GM18507 (cell line): ENCODE results near the gene UBA3.
A peak's percentile ranks its signal among the peaks of the same experiment; 100 is the strongest.

Source experiments
- DNase-seq: peaks from one replicate; pipeline ENCODE4 v3.0.0; 2011; ENCODE audit warnings: low read depth; ENCODE audit not compliant: insufficient read length; ENCODE audit errors: extremely low spot score
- FAIRE-seq: peaks from 2 replicates; lab custom pipeline; 2011; peaks lifted over from hg19 to GRCh38; lab: Jason Lieb, UNC

The UBA3 gene

DNA sequence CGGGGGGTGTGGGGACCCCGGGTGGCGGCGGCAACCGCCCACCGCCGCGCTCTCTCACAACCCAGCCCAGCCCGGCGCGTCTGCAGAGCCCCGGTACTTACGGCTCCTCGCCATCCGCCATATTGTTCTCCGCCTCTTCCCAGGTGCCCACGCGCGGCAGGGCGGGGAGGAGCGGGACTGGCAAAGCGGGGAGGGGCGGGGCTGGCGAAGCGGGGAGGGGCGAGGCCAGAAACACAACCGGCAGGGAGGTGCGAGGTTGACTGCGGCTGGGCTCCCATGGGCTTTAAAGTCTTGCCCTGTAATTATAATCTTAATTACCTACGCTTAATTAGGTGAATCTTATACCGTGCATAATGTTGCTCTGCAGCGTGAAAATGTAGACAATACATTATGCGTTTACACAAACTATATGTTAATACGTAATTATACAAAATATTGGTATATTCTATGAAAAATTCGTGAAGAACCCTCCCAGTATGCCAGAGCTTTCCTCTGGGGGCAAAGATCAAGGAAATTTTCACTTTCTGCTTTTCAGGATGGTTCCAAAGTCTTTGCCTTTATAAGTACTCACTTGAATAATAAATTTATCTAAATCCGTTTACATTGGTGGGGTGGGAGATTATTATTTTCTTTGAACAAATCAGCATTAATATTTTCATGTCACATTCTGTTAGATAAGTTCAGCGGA, at the start of gene UBA3:
UBA3 (minus strand) TSS at position 133 of the 688 bp plus-strand sequence; CDS start at position 121, 12 bp downstream.
- FAIRE-seq, result peak; percentile 89
- peak; percentile 50 for DNase-seq

DNA sequence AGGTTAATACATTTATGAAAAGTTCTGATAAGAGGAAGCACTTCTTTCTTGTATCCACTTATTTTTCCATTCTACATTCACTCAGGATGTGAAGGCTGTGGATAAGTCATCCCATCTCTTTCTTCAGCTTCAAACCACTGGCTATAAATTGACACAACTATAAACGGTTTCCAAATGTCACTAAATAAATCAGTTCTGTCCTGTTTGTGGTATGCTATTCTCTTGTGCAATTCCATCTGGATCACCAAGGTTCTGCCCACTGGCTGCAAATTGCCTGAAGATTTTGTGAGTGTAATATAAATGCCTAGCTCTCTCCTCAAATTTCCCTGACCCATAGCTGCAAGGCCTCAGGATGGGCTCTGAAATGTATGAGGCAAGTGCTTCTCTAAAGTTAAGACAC, 49.4 kb upstream of the UBA3 start:
- DNase-seq, result no peak
- no peak for FAIRE-seq

DNA sequence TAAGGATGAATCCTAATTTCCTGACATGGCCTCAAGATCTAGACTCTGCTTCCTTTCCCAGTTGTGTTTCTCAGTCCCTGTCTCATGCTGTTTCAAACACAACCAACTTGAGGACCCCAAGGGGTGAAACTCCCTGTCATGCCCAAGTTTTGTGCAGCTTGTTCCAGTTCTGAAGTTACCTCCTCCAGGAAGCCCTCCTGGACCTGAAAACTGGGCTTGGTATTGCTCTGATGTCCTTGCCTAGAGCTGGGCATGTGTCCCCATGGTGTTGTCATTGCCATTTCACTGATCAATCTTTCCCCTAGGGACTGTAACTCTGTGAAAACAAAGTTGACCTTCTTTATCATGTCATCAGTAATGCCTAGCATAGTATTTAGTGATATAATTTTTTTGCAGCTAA, 48.3 kb upstream of the UBA3 start:
- FAIRE-seq (no peak), DNase-seq (no peak)

DNA sequence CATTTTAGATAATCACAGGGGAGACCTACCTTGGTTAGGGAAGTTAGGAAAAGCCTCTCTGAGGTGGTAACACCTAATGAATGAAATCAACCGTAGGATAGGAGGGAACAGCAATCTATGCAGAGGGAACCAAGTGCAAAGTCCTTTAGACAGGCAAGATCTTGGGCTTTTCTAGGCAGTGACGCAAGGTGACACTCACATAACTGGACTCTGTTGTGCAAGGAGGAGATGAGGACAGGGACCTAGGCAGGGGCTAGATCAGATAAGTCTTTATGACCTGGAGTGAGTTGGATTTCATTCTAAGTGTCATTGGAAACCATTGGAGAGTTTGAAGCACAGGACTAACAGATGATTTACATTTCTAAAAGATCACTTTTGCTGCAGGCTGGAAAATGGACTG, 46.8 kb upstream of the UBA3 start:
- DNase-seq (no peak), FAIRE-seq (no peak)

DNA sequence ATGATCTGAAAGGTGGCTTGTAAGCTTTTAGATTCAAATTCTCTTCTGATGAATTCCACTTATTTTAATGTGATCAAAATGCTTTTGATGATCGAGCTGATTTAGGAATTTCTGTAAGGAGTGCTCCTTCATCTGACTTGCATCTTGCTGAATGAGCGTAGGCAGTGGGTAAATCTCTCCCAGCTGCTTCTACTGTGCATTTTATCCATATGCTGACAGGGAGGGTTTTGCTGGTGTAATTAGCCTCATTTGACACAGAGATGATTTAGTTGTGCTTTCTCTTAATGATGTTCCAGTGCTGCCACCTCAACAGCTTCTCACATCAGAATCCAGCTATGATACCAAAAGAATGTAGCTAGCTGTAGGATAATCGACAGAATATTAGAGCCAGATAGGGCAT, 46.1 kb upstream of the UBA3 start:
- DNase-seq (no peak), FAIRE-seq (no peak)

DNA sequence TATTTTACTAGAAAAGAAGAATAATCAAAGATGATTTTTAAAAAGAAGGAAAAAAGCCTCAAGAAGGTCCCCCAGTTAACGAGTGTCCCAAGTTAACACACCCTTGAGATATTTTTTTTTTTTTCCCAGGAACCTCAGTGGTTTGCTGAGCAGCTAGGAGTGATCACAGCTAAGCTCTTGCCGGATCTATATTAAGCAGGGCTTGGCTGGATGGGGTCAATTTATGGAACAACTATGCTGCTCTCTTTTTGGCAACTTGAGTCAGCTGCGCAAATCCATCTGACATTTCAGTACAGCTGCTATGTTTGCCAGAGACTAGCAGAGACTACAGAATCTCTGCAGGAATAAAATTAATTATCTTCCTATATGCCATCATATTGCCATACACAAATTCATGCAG, 42.2 kb upstream of the UBA3 start, which contains the start of gene LMOD3:
LMOD3 (minus strand) TSS at position 193 of the 400 bp plus-strand sequence. CDS start 209 bp downstream, outside the sequence.
- FAIRE-seq (no peak), DNase-seq (no peak)

DNA sequence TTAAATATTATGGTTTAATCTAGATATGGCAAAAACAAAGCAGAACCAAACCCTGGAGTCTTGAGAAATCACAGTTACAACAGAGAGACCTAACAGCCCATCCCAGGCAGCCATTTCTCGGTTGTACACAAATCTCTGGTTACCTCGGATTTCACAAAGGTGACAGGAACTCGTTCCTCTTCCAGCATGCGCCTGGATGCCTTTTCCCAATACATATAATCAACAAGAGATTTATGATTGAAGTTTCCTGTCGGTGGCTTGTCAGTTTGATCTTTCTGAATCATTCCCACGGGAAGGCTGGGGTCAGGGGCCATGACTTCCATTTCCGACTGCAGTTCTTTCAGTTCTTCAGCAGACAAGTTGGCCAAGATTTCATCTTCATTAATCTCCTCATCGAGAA, 41.8 kb upstream of the UBA3 start:
- DNase-seq (no peak), FAIRE-seq (no peak)

DNA sequence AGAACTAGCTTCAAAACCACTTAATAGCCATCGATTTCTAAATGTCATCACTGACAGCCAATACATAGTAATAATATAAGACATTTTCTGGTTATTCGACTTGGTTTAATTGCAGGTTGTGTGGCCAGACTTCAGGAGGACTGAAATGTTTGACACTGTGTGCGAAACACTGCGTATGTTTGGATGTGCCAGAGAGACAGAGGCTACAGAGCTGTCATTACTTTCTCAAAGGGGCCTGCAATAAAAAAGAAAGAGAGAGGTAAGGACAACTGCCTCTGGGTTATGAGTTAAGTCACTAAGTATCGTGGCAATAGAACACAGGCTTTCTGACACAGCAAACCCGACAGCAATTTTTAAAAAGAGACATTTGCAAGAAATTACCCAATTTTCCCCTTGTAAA, 41.3 kb upstream of the UBA3 start:
- FAIRE-seq (no peak), DNase-seq (no peak)

DNA sequence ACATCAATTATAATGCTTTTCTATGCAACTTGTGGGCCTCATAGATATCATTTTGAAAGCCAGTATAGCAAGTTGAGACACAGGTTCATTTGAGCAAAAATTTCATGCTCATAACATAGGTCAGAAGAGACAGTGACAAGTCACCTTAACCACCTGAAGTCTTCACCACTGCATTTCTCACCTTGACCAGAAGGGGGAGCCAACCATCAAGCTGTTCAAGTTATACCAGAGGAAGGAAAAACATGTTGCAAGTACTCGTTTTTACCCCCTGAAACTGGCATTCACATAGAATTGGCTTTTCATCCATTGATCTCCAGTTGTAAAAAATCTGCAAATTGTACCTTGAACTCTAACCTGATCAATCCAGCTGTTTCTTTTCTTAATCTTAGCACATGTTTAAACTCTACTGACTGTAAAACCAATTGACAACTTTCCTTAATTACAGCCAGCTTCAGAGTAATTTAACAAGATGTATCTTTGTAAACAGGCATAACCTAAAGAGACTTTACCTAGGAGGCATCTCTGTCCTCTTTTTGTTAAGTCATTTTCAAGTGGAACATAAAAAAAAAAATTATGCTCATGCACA, 40.8 kb upstream of the UBA3 start:
- FAIRE-seq, result peak; percentile 96
- peak; percentile 7 for DNase-seq

DNA sequence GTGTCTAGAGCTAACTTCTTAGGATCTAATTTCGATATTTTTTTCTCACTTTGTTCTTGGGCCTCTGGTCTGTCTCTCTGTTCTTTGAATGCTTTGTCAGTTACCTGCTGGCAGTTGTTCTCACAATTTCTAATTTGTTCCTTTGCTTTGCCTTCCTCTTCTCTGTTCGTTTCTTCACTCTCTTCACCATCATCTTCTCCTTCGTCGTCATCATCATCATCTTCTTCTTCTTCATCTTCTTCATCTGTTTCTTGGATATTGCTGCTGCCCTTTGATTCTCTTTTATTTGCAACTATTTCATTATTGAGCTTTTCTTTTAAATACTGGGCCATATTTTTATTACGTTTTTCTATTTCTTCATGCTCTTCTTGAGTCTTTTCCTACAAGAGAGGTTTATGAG, 39.5 kb upstream of the UBA3 start:
- no peak for FAIRE-seq

DNA sequence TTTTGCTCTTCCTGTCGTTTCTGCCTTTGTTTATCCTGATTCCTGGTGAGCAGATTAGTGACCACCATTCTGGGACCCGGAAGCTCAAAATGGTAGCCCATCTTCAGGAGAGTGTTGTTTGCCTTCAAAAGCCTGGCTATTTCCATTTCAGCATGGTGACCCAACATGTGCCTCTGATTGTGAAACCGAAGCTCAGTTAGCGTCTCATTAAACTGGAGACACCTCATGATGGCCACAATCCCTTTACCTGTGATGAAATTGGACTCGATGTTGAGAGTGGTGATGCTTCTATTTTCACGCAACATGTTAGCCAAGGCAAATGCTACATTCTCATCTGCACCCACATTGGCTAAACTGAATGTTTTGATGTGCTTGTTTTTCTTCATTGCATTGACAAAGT, 39.0 kb upstream of the UBA3 start:
- FAIRE-seq (no peak), DNase-seq (no peak)

More for the DNA sequence above, 39.5 kb upstream of the UBA3 start:
- DNase-seq, result no peak

DNA sequence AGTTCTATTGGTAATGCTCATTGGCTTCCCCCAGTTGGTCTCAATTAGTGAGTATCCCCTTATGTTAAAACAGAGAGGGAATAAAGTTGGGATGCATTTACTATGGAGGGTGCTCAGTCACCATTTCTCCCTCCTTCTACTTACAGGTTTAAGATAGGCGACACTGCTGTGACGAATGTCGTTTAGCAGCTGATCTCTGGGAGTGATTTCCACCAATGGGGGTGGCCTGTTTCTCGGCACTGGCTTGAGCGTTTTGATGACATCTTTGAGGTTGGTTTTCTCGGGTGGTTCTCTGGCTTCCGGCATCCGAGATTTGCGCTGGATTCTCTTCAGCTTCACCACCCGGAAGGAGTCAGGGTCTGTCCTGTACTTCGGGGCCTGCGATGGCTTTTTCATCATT, 38.4 kb upstream of the UBA3 start:
- no peak for FAIRE-seq
- no peak for DNase-seq

DNA sequence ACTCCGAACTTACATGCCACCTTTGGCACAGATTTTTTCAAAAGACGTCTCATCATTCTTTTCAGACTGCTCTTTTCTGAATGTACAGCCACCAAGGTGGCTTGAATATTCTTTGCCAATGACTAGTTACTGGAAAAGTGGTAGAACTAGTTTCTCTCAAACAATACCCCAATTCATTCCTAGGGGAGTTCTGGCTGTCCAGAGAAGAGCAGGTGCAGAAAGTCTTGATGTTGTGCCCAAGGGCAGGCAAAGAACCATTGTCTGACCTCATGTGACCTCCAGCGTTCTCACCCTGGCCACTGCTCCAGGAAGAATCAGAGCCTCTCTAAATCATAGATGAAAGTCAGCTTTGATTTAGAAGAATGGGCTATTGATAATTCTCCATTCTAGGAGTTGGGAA, 36.7 kb upstream of the UBA3 start:
- FAIRE-seq (no peak), DNase-seq (no peak)

DNA sequence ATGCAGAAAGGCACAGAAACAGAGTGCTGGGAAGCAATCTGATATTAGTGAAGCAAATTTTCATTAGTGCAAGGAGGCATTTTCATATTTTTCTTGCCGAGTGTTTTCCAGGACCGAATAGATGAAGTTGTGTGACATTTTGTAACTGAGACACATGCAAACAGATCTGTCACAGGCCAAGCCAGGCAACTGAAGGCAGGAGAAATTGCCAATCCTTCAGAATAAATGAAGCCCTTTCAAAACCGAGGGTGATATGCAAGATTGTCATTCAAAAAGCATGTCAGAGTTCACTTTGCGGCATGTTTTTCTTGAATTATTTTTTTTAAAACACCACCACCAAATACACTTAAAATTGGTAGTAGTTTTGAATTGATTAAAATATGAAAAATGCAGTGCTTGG, 36.0 kb upstream of the UBA3 start:
- DNase-seq (no peak), FAIRE-seq (no peak)

DNA sequence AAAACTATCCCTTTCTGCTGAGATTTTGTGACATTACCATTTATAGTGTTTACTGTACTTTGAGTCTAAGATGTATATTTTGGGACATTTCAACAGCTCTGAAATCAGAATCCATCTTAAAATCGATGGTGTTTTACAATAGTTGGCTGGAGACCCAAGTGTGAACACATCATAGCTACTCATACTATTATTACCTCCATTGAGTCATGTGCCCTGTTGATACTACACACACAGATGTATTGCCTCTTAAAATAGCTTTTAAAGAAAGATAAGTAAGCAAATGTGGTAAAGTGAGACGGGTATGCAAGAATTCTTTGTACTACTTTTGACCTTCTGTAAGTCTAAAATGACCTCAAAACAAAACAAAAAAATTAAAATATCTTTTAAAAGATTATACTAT, 35.6 kb upstream of the UBA3 start:
- DNase-seq, result no peak
- FAIRE-seq, result no peak

DNA sequence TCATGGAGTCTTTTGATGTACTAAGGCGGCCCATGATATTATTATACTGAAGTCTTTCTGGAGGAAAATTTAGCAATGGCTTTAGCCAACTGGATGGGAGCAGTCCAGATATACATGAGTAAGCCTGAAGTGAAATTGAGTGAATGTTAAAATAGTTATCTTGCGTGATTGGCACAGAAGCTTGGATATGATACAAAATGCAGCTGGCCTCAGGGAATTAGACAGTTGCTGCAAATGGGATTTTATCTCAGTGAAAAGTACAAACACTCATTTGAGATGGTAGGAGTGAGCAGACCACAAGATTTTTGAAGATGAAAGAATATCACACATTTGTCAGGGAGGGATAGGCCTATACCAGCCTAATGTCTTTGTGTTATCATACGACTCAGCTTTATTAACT, 33.4 kb upstream of the UBA3 start:
- no peak for DNase-seq
- no peak for FAIRE-seq

DNA sequence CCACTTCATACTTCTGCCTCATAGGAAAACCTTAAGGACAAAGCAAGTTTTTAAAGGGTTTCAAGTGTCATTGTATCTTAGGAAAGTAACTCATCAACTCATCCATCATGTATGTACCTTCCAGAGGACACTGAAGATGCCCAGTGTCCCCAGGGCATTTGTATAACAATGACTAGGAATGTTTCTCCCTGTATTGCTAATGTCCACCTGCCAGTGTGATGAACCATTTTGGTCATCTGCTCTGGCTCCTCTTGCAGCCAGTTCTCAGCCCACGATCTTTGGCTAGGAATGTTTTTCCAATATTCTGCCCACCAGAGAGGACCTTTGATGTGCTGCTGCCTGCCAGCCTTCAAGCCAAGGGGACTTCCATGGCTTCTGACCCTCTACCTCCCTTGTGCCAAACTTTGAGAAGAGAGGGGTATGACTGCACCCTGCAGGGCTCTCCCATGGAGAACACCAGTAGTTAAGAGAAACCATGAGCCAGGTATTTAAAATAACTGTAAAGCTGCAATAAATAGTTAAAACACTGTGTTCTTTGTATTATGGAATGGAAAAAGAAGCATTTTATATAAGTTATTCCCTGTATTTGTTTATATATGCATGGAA, 30.9 kb upstream of the UBA3 start:
- FAIRE-seq, result no peak

DNA sequence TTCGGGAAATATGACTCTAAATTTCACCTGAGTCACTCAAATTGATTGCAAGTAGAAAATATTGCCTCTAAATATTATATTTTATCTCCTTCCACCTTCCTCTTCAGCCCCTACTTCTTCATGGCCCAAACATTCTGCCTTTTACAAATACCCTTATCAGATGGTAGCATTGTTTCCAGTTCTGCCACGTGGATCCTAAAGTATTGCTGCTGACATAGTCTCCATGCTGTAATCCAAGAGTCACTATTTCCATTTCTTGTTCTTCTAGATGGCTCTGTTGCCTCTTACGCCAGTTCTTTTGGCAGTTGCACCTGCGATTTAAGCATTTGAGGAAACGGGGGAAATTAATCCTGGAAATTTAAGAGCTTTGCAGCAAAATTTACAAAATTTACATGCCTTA, 28.6 kb upstream of the UBA3 start:
- DNase-seq, result no peak
- FAIRE-seq, result no peak

More for the DNA sequence above, 30.9 kb upstream of the UBA3 start:
- DNase-seq, result no peak

DNA sequence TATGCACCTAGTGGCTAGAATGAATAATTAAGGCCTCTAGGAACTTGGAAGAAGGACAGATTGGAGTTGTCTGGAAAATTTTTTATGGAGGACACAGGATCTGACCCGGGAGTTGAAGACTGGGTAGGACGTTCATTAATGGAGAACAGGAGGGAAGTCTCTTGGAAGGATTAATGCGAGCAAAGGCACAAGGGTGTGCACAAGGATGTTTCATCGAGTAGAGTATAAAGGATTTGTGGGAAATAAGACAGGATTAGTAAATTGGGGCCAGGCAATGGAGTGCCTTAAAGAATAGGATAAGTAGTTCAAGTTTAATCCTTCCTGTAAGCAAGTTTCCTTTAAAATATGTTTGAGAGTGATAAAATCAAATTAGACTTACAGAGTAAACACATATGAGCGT, 27.7 kb upstream of the UBA3 start:
- DNase-seq (no peak), FAIRE-seq (no peak)

DNA sequence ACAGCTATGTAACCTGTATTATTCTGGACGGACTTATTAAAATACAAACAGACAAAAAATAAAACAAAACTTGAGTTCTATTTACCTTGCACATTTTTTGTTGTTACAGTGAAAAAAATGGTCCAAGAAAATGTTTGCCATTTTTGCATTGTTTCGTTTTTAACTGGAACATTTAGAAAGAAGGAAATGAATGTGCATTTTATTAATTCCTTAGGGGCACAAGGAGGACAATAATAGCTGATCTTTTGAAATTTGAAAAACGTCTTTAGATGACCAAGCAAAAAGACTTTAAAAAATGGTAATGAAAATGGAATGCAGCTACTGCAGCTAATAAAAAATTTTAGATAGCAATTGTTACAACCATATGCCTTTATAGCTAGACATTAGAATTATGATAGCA, 25.2 kb upstream of the UBA3 start:
- DNase-seq, result no peak
- no peak for FAIRE-seq

DNA sequence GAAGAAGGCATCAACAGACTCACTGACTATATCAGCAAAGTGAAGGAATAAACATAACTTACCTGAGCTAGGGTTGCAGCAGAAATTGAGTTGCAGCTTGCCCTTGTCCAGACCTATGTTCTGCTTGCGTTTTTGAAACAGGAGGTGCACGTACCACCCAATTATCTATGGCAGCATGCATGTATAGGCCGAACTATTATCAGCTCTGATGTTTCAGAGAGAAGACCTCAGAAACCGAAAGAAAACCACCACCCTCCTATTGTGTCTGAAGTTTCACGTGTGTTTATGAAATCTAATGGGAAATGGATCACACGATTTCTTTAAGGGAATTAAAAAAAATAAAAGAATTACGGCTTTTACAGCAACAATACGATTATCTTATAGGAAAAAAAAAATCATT, 24.4 kb upstream of the UBA3 start:
- DNase-seq (no peak), FAIRE-seq (no peak)
